Nephron progenitor cell (in vitro differentiated cells): Measurements from ENCODE around the gene RNF126.
A peak's percentile ranks its signal among the peaks of the same experiment; 100 is the strongest.

Experiments used
- DNase-seq: peaks from one replicate; pipeline ENCODE4 v3.0.0; 2021
- H3K27ac Mint-ChIP-seq: 2 replicates; pipeline ENCODE4 v1.8.0; 2021; ENCODE audit warnings: mild to moderate bottlenecking, moderate library complexity, mixed read lengths
- H3K27me3 Mint-ChIP-seq: 2 replicates; pipeline ENCODE4 v1.8.0; 2021; ENCODE audit warnings: mild to moderate bottlenecking, low read depth, mixed read lengths; ENCODE audit not compliant: poor library complexity
- H3K36me3 Mint-ChIP-seq: 2 replicates; pipeline ENCODE4 v1.8.0; 2021; ENCODE audit warnings: low read depth, mixed read lengths
- H3K4me1 Mint-ChIP-seq: 2 replicates; pipeline ENCODE4 v1.8.0; 2021; ENCODE audit warnings: mixed read lengths
- H3K4me3 Mint-ChIP-seq: 2 replicates; pipeline ENCODE4 v1.8.0; 2021; ENCODE audit warnings: mild to moderate bottlenecking, moderate library complexity, mixed read lengths
- H3K9me3 Mint-ChIP-seq: 2 replicates; pipeline ENCODE4 v1.8.0; 2021; ENCODE audit warnings: mild to moderate bottlenecking, moderate library complexity, mixed read lengths
- CTCF ChIP-seq: fragments of 200-600 bp; sonication (generic); IDR thresholded peaks from 2 replicates; pipeline ENCODE4 v1.5.0; 2021; ENCODE audit warnings: antibody characterized with exemption

Gene RNF126

DNA sequence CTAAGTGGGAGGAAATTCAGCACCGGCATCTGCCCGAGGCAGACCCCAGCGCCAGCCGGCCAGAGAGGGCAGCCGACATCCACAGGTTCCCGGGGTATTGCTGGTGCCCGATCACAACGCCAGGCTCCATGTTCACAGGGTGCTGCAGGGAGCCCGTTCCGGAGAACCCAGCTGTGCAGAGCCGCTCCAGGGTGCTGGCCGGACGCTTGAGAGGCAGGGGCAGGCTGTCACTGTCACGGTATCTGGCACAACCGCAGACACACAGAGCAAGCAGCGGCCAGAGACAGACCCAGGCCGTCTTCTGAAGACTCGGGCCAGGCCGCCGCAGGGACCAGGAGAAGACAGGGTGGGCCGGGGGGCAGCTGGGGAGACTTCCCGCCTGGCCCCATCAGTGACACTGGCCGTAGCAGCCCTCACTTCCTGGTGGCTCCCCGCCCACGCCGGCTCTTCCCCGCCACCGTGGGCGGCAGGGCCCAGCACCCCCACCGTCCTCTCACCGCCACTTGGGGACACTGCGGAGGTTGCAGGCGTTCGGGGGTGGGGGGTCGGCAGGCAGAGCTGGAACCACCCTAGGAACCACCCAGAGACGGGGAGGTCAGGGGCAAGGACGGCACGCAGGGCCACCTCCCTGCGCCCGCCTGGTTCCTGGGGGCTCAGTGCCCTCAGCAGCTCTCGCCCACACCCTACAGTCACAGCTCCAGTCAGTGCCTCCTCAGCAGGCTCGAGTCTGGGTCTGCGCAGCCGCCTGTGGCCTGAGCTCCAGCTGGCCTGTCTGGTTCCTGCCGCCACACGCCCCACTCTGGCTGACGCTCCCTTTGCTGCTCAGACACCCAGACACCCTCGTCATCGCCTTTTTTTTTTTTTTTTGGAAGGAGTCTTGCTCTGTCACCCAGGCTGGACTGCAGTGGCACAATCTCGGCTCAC is 3.8 kb downstream of the RNF126 start:
- Mint-ChIP-seq H3K36me3 (peaks cover 5% of the 10 kb centered on the region), H3K4me1 (peaks cover 41% of the 10 kb centered on the region), H3K4me3 (no peak overlapping the region), H3K9me3 (no peaks in the 10 kb centered on the region), H3K27ac (peak overlapping the region; percentile 54), H3K27me3 (peaks cover under 1% of the 10 kb centered on the region)
- no peak for TF ChIP-seq CTCF
- DNase-seq: no peak

- DNase-seq: no peak
- H3K4me1 Mint-ChIP-seq: peaks cover 41% of the 10 kb centered on the region
- H3K27ac Mint-ChIP-seq: no peak overlapping the region
- no peak for TF ChIP-seq CTCF
- no peaks in the 10 kb centered on the region for H3K27me3 Mint-ChIP-seq
- H3K36me3 Mint-ChIP-seq: peaks cover 5% of the 10 kb centered on the region
- H3K4me3 Mint-ChIP-seq: no peak overlapping the region
- no peaks in the 10 kb centered on the region for H3K9me3 Mint-ChIP-seq
Observed at GRCh38 chr19:658059-658839, 4.8 kb downstream of the RNF126 start.

GRCh38 chr19:657611-658010 is 5.4 kb downstream of the RNF126 start:
- peaks cover 5% of the 10 kb centered on the region for H3K36me3 Mint-ChIP-seq

DNA sequence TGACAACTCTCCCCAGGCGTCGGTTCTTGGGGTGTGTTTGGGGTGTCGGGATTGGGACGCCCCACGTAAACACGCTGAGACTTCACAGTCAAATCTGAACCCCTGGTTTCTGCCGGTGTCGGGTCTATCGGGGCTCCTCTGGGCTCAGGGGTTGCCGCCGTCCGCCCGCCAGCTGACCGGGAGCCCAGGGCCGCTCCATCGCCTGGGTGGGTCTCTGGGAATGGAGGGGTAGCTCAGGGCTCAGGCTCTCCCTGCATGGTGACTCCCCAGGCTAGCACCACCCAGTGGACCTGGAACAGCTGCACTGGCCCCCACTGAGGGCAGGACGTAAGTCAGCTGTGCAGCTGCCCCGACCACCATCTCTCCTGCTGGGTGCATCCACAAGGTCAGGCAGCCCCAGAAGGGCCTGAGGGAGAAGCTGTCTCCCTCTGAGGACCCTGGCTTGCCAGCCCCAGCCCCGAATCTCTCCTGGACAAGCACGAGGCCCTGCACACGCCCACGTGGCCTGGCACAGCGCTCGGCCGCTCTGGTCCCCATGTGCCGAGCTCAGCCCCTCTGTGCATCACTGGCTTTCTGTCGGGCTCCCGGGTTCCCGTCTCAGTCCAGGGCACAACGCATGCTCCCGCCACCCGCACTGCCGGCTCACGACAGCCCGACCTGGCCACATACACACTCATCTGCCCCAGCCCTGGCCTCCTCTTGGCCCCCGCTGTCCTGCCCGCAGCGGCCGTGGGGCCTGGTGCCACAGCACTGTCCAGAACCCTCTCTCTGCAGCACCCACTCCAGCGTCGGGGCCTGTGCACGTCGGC is 6.1 kb downstream of the RNF126 start:
- no peaks in the 10 kb centered on the region for H3K9me3 Mint-ChIP-seq
- H3K36me3 Mint-ChIP-seq: peaks cover 5% of the 10 kb centered on the region
- H3K4me1 Mint-ChIP-seq: peaks cover 40% of the 10 kb centered on the region
- no peak overlapping the region for H3K4me3 Mint-ChIP-seq
- peak overlapping the region; percentile 42 for H3K27ac Mint-ChIP-seq
- H3K27me3 Mint-ChIP-seq: no peaks in the 10 kb centered on the region
- TF ChIP-seq CTCF: no peak
- DNase-seq: no peak

More at GRCh38 chr19:657611-658010, 5.4 kb downstream of the RNF126 start:
- Mint-ChIP-seq H3K27me3 (no peaks in the 10 kb centered on the region), H3K4me3 (no peak overlapping the region), H3K4me1 (peaks cover 41% of the 10 kb centered on the region), H3K9me3 (no peaks in the 10 kb centered on the region), H3K27ac (peak overlapping the region; percentile 42)
- no peak for TF ChIP-seq CTCF
- DNase-seq: no peak

DNA sequence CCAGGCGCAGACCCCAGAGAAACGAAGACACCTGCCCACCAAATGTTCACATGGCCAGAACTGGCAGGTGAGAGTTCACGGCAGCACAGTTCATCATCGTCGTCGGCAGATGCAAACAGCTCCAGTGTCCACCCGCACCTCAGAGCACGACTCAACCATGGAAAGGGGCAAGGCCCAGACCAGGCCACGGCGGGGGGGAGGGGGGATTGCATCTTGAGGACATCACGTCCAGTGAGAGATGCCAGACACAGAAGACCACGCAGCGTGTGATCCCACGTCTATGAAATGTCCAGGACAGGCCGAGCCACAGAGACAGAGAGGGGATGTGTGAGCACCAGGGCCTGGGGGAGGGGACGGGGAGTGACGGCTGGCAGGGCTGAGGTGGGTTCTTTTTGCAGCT is 7.3 kb downstream of the RNF126 start:
- no peak for DNase-seq
- no peaks in the 10 kb centered on the region for H3K27me3 Mint-ChIP-seq
- H3K9me3 Mint-ChIP-seq: no peaks in the 10 kb centered on the region
- H3K36me3 Mint-ChIP-seq: peaks cover 5% of the 10 kb centered on the region
- TF ChIP-seq CTCF: no peak
- peaks cover 27% of the 10 kb centered on the region for H3K4me1 Mint-ChIP-seq
- H3K27ac Mint-ChIP-seq: peak overlapping the region; percentile 97
- H3K4me3 Mint-ChIP-seq: no peak overlapping the region
